K562 (cell line): ENCODE measurements around the gene TMEM135. TPM values are rescaled to one million over a fixed set of nuclear protein-coding genes. Genes with fewer than 3 reads are reported as not detected.

Source experiments
- ATAC-seq: fragments of 200-7000 bp; cut with Tn5 transposase; 3 replicates; pipeline ENCODE4 v1.9.1; 2020; ENCODE audit warnings: moderate library complexity
- BruUV-seq: library from RNA; stranded (reverse); fragments of 400-500 nt; replicated peaks from 2 replicates; lab custom pipeline; 2021; lab: Mats Ljungman, UMichigan
- CTCF ChIA-PET: fragments of 300-600 bp; formaldehyde crosslinking; extraction: SDS; loops from one replicate; lab custom pipeline; 2021; ENCODE audit warnings: low intra/inter-chr PET ratio; lab: Yijun Ruan, JAX
- POLR2A ChIA-PET: fragments of 300-600, 350-650 bp; sonication (Branson Sonifier 250); formaldehyde crosslinking; extraction: SDS; loops from one replicate; lab custom pipeline; 2021; ENCODE audit warnings: antibody characterized with exemption, inconsistent platforms; lab: Yijun Ruan, JAX
- DNase-seq, 4 experiments: peaks; one replicate each; pipeline versions ENCODE4 v3.0.0 to v3.0.0-alpha.2; 2011 to 2018; ENCODE audit warnings: low spot score in 3 of 4, mixed read lengths in 3 of 4; ENCODE audit errors: extremely low read depth in 1 of 4
- FAIRE-seq: peaks from 2 replicates; lab custom pipeline; 2011; peaks lifted over from hg19 to GRCh38; lab: Jason Lieb, UNC
- H2AFZ ChIP-seq: 2 replicates; pipeline ENCODE4 v1.6.0; 2011; ENCODE audit warnings: low read depth, low read length, control low read depth, inconsistent platforms
- H3K27ac ChIP-seq: fragments of 200-600 bp; 3 replicates; pipeline ENCODE4 v1.8.0; 2011; ENCODE audit warnings: low read depth, mild to moderate bottlenecking, control low read depth, inconsistent platforms, low read length, moderate library complexity, mixed read lengths; ENCODE audit errors: extremely low read depth
- H3K27me3 ChIP-seq, 2 experiments: fragments of 300-600 bp in 1 of 2; 2 replicates in 1 of 2; 3 replicates in 1 of 2; pipeline versions ENCODE4 v1.6.0 to v1.8.0; 2011; ENCODE audit warnings: inconsistent platforms in 2 of 2, low read length in 2 of 2, mild to moderate bottlenecking in 1 of 2, mixed read lengths in 1 of 2, moderate library complexity in 1 of 2; ENCODE audit not compliant: control insufficient read depth in 2 of 2, insufficient read depth in 2 of 2
- H3K36me3 ChIP-seq: fragments of 300-600 bp; 3 replicates; pipeline ENCODE4 v1.8.0; 2011; ENCODE audit warnings: mild to moderate bottlenecking, low read length, inconsistent platforms; ENCODE audit not compliant: control insufficient read depth, insufficient read depth
- H3K4me1 ChIP-seq, 2 experiments: fragments of 200-600 bp in 1 of 2; replicated peaks in 1 of 2; 2 replicates in 1 of 2; 3 replicates in 1 of 2; pipeline versions ENCODE4 v1.5.1 to v1.8.0; 2011; ENCODE audit warnings: inconsistent platforms in 2 of 2, low read length in 2 of 2, mild to moderate bottlenecking in 1 of 2, mixed read lengths in 1 of 2, moderate library complexity in 1 of 2; ENCODE audit not compliant: control insufficient read depth in 2 of 2, insufficient read depth in 2 of 2
- H3K4me2 ChIP-seq: 2 replicates; pipeline ENCODE4 v1.6.1; 2011; ENCODE audit warnings: low read length, control low read depth, inconsistent platforms, mixed read lengths; ENCODE audit not compliant: insufficient read depth
- H3K4me3 ChIP-seq: fragments of 200-600 bp; sonication (generic), shearing (Covaris generic); 2 replicates; pipeline ENCODE4 v1.5.1; 2016; ENCODE audit warnings: control low read depth, inconsistent platforms
- H3K79me2 ChIP-seq: fragments of 200-600 bp; 3 replicates; pipeline ENCODE4 v1.8.0; 2011; ENCODE audit warnings: low read length, inconsistent platforms; ENCODE audit not compliant: control insufficient read depth, insufficient read depth
- H3K9ac ChIP-seq, 2 experiments: 2 replicates each; pipeline versions ENCODE4 v1.6.0 to v1.6.1; 2011; ENCODE audit warnings: low read depth in 2 of 2, low read length in 2 of 2, control low read depth in 1 of 2, inconsistent platforms in 1 of 2, mild to moderate bottlenecking in 1 of 2, mixed read lengths in 1 of 2; ENCODE audit not compliant: insufficient read depth in 1 of 2
- H3K9me1 ChIP-seq: one replicate; pipeline ENCODE4 v1.6.0; 2011; ENCODE audit warnings: inconsistent platforms, mild to moderate bottlenecking, low read length, moderate library complexity; ENCODE audit not compliant: control insufficient read depth, insufficient read depth
- H3K9me3 ChIP-seq: replicated peaks from 2 replicates; pipeline ENCODE4 v1.5.1; 2011; ENCODE audit warnings: low read depth, low read length, inconsistent platforms; ENCODE audit not compliant: control insufficient read depth, insufficient read depth
- H4K20me1 ChIP-seq: replicated peaks from 2 replicates; pipeline ENCODE4 v1.6.1; 2011; ENCODE audit warnings: low read length, inconsistent platforms, mixed read lengths; ENCODE audit not compliant: control insufficient read depth, insufficient read depth
- ARID2 ChIP-seq: fragments of 450-650 bp; IDR thresholded peaks from 2 replicates; pipeline ENCODE4 v1.6.1; 2017; ENCODE audit warnings: antibody characterized with exemption, mild to moderate bottlenecking
- EP400 ChIP-seq: fragments of 450-650 bp; IDR thresholded peaks from 2 replicates; pipeline ENCODE4 v1.6.1; 2017; ENCODE audit warnings: antibody characterized with exemption, mild to moderate bottlenecking, moderate library complexity
- FOXA3 ChIP-seq, 2 experiments: fragments of 450-650 bp in 1 of 2; sonication (generic) in 1 of 2; formaldehyde crosslinking; IDR thresholded peaks in 1 of 2; conservative IDR thresholded peaks in 1 of 2; 2 replicates each; pipeline versions ENCODE4 v1.4.0 to v1.8.0; 2020 to 2022; ENCODE audit warnings: mild to moderate bottlenecking in 2 of 2, missing genetic modification reagents in 1 of 2
- FOXK2 ChIP-seq, 2 experiments: fragments of 450-650 bp; IDR thresholded peaks in 1 of 2; conservative IDR thresholded peaks in 1 of 2; 2 replicates each; pipeline ENCODE4 v1.6.1; 2016; ENCODE audit warnings: low read depth in 2 of 2, mild to moderate bottlenecking in 1 of 2
- LEF1 ChIP-seq: fragments of 450-650 bp; IDR thresholded peaks from 2 replicates; pipeline ENCODE4 v1.6.1; 2016; ENCODE audit warnings: mild to moderate bottlenecking
- MAZ ChIP-seq, 2 experiments: fragments of 450-650 bp in 1 of 2; sonication (generic) in 1 of 2; formaldehyde crosslinking; IDR thresholded peaks in 1 of 2; conservative IDR thresholded peaks in 1 of 2; 2 replicates each; pipeline versions ENCODE4 v1.4.0 to v1.5.0; 2020; ENCODE audit warnings: mild to moderate bottlenecking in 1 of 2, missing genetic modification reagents in 1 of 2
- MTA1 ChIP-seq: fragments of 450-650 bp; IDR thresholded peaks from 2 replicates; pipeline ENCODE4 v1.6.1; 2017; ENCODE audit warnings: borderline replicate concordance
- NR2C1 ChIP-seq, 2 experiments: fragments of 450-650 bp; IDR thresholded peaks; 2 replicates each; pipeline ENCODE4 v1.6.1; 2017; ENCODE audit warnings: mild to moderate bottlenecking in 2 of 2, antibody characterized with exemption in 1 of 2, inconsistent platforms in 1 of 2, missing compliant biosample characterization in 1 of 2, missing genetic modification characterization in 1 of 2
- POLR2G ChIP-seq: fragments of 200-400 bp; formaldehyde crosslinking; IDR thresholded peaks from 2 replicates; pipeline ENCODE4 v1.6.1; 2017; ENCODE audit warnings: low read depth, mild to moderate bottlenecking, antibody characterized with exemption, low read length, moderate library complexity
- RBM22 ChIP-seq: fragments of 200-400 bp; formaldehyde crosslinking; IDR thresholded peaks from 2 replicates; pipeline ENCODE4 v1.6.1; 2018; ENCODE audit warnings: low read length, low read depth; ENCODE audit not compliant: poor library complexity, severe bottlenecking
- RBM34 ChIP-seq: fragments of 200-400 bp; formaldehyde crosslinking; IDR thresholded peaks from 2 replicates; pipeline ENCODE4 v1.6.1; 2018; ENCODE audit warnings: low read length, borderline replicate concordance; ENCODE audit not compliant: insufficient read depth
- TCF3 ChIP-seq: sonication (generic); formaldehyde crosslinking; IDR thresholded peaks from 2 replicates; pipeline ENCODE4 v1.4.0; 2020; ENCODE audit warnings: mild to moderate bottlenecking, missing genetic modification reagents
- THRAP3 ChIP-seq: fragments of 450-650 bp; IDR thresholded peaks from 2 replicates; pipeline ENCODE4 v1.6.1; 2016; ENCODE audit warnings: mild to moderate bottlenecking, inconsistent platforms, borderline replicate concordance
- U2AF2 ChIP-seq: fragments of 200-400 bp; formaldehyde crosslinking; optimal IDR thresholded peaks from 2 replicates; pipeline ENCODE3; 2017; ENCODE audit warnings: low read depth, mild to moderate bottlenecking, low read length
- ZNF174 ChIP-seq: fragments of 250-450 bp; sonication (Bioruptor Pico); IDR thresholded peaks from 2 replicates; pipeline ENCODE4 v1.4.0; 2020; ENCODE audit warnings: mild to moderate bottlenecking
- ZNF586 ChIP-seq: fragments of 450-650 bp; formaldehyde crosslinking; conservative IDR thresholded peaks from 2 replicates; pipeline ENCODE4 v1.4.0; 2020; ENCODE audit warnings: mild to moderate bottlenecking, moderate library complexity
- WGBS: fragments of 100-300 bp; shearing (Covaris generic); methylation state at CpG from one replicate; pipeline ENCODE4 v1.1.6; 2016; ENCODE audit warnings: low coverage, mixed read lengths; ENCODE audit not compliant: insufficient coverage; ENCODE audit errors: missing lambda C conversion rate; 5-methylcytosine and 5-hydroxymethylcytosine counted together
- in situ Hi-C: fragments of 300-500 bp; cut with MboI; formaldehyde crosslinking; loops from 4 replicates; pipeline ENCODE4 v1.15.0; 2018; ENCODE audit warnings: inconsistent platforms, mixed read lengths
- intact Hi-C: fragments of 100-400 bp; cut with micrococcal nuclease; formaldehyde crosslinking; loops from 2 replicates; pipeline ENCODE4 v1.14.2; 2022
- polyA plus RNA-seq, 8 experiments: library from polyadenylated mRNA; depleted of rRNA in 4 of 8; stranded (reverse) in 5 of 8; unstranded in 3 of 8; fragments of >200 nt; fragmentation: Nextera tagmentation in 2 of 8; fragmentation: Illumina TruSeq in 1 of 8; extraction: Ambion mirVana in 2 of 8; extraction: Trizol in 1 of 8; gene quantifications; 2 replicates each; pipeline versions ENCODE4 v1.2.1 to v1.2.3, GENCODE V29; 2011 to 2014; ENCODE audit warnings: inconsistent platforms in 1 of 8, missing spikeins in 1 of 8
- total RNA-seq, 7 experiments: library from RNA; depleted of rRNA in 6 of 7; stranded (reverse); fragments of >200 nt in 6 of 7; fragmentation: Illumina TruSeq in 2 of 7; extraction: Trizol in 2 of 7; gene quantifications; 2 replicates each; pipeline versions ENCODE4 v1.2.1 to v1.2.3, GENCODE V29; 2011 to 2021; ENCODE audit warnings: low replicate concordance in 1 of 7
- TF ChIP-seq, protein P1 (sequence below): fragments of 250-450 bp; sonication (Bioruptor Pico); IDR thresholded peaks from 2 replicates; pipeline ENCODE4 v1.6.1; 2021; ENCODE audit warnings: mild to moderate bottlenecking

The TMEM135 gene
- total and polyA plus RNA-seq, 9 of the 15 experiments (the other 6 are each of a cell fraction or from before 2014, with no cell fraction given) = 17.3 to 53.6 (median 24.9) TPM

DNA sequence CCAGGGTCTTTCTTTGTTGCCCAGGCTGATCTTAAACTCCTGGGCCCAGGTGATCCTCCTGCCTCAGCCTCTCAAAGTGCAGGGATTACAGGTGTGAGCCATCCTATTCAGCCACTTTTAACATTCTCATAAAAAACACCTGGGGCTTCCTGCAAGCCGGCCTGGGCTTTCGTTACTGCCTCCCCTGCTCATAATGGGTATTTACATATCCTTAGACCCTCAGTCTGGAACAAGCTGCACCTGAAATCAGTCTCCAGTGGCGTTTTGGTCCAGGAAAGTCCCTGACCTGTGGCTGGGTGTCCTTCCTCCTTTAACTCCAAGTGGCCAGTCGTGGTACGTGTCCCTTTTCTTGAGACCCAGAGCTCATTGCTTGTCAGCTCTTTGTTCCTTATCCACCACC, 320.7 kb downstream of the TMEM135 start:
- Histone ChIP-seq H3K4me1 (no peaks in the 10 kb centered on the region; a peak in 1 of 5 replicates), H3K79me2 (no peaks in the 10 kb centered on the region), H4K20me1 (no peaks in the 10 kb centered on the region; the same call in 1 of the 2 replicates), H3K9me1 (no peaks in the 10 kb centered on the region), H3K27ac (no peak overlapping the region), H2AFZ (no peak overlapping the region), H3K9ac (no peak overlapping the region), H3K4me2 (no peak overlapping the region), H3K4me3 (no peak overlapping the region), H3K27me3 (peaks cover 22 to 42% of the 10 kb centered on the region in 2 experiments; a peak in 4 of 5 replicates), H3K36me3 (no peaks in the 10 kb centered on the region), H3K9me3 (no peaks in the 10 kb centered on the region)
- under 1% methylated on average over 5 of the region's 5 CpGs for WGBS
- POLR2A ChIA-PET = interaction anchor here (0.6 kb wide), 1 partner anchor 29 kb away, joined by 3 read pairs; no protein-coding TSS in a partner anchor
- FAIRE-seq (no peak), ATAC-seq (no peak; the same call in 2 of the 3 replicates), DNase-seq (no peak)
- intact Hi-C loops (loop anchor here (10.0 kb wide), 1 partner anchor 926 kb away; no protein-coding TSS in a partner anchor), in situ Hi-C loops (loop anchor here (10.0 kb wide), 1 partner anchor 1186 kb away; no protein-coding TSS in a partner anchor)
- no TSS peak for BruUV-seq
- TF ChIP-seq U2AF2 (no peak), ZNF586 (CRISPR knock-in tag) (no peak), POLR2G (no peak), RBM34 (no peak), FOXA3 (CRISPR knock-in tag; conservative IDR thresholded peaks at IDR 0.05 in 1 of 2, IDR thresholded peaks at IDR 0.05 in 1 of 2) (no peak), LEF1 (no peak), TCF3 (CRISPR knock-in tag) (no peak), ARID2 (no peak), FOXK2 (conservative IDR thresholded peaks at IDR 0.05 in 1 of 2, IDR thresholded peaks at IDR 0.05 in 1 of 2; ENCODE audit: low read depth in 2 of 2) (no peak), MTA1 (no peak), MAZ (CRISPR knock-in tag; conservative IDR thresholded peaks at IDR 0.05 in 1 of 2, IDR thresholded peaks at IDR 0.05 in 1 of 2) (no peak), ZNF174 (CRISPR knock-in tag) (no peak), EP400 (no peak), RBM22 (no peak), THRAP3 (no peak), NR2C1 (IDR thresholded peaks at IDR 0.05) (no peak), NR2C1 (tag; IDR thresholded peaks at IDR 0.05) (no peak)
- TF ChIP-seq, protein P1, sequence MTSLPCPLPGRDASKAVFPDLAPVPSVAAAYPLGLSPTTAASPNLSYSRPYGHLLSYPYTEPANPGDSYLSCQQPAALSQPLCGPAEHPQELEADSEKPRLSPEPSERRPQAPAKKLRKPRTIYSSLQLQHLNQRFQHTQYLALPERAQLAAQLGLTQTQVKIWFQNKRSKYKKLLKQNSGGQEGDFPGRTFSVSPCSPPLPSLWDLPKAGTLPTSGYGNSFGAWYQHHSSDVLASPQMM (CRISPR knock-in tag) = no peak
- CTCF ChIA-PET = no interaction called here
